H9 (cell line): ENCODE measurements around the gene ALOX15B. TPM values are rescaled to one million over a fixed set of nuclear protein-coding genes. Genes with fewer than 3 reads are reported as not detected.
"Not testable (repeated sequence)": the region's sequence is repeated elsewhere in the genome, so short reads cannot be mapped to it uniquely, and the experiment has no call there.

Source experiments
- DNase-seq: peaks from one replicate; pipeline ENCODE4 v3.0.0-alpha.2; 2017
- H2AFZ ChIP-seq: one replicate; pipeline ENCODE4 v1.6.1; 2013; ENCODE audit warnings: mild to moderate bottlenecking, low read length, control low read depth, moderate library complexity
- H2AK5ac ChIP-seq: 2 replicates; pipeline ENCODE4 v1.6.1; 2013; ENCODE audit warnings: low read length, control low read depth, mixed read lengths; ENCODE audit not compliant: insufficient read length
- H2BK120ac ChIP-seq: one replicate; pipeline ENCODE4 v1.6.1; 2013; ENCODE audit warnings: low read depth, mild to moderate bottlenecking, low read length, control low read depth, inconsistent platforms; ENCODE audit not compliant: poor library complexity, severe bottlenecking
- H2BK12ac ChIP-seq: 2 replicates; pipeline ENCODE4 v1.6.1; 2013; ENCODE audit warnings: low read length, control low read depth, mixed read lengths, low read depth; ENCODE audit not compliant: insufficient read length
- H2BK15ac ChIP-seq: 2 replicates; pipeline ENCODE4 v1.6.1; 2013; ENCODE audit warnings: low read depth, low read length, control low read depth
- H2BK20ac ChIP-seq: one replicate; pipeline ENCODE4 v1.6.1; 2013; ENCODE audit warnings: low read depth, mild to moderate bottlenecking, low read length, control low read depth, inconsistent platforms; ENCODE audit not compliant: poor library complexity, severe bottlenecking
- H2BK5ac ChIP-seq: 2 replicates; pipeline ENCODE4 v1.6.1; 2013; ENCODE audit warnings: low read length, control low read depth, mixed read lengths; ENCODE audit not compliant: insufficient read length
- H3K14ac ChIP-seq: 2 replicates; pipeline ENCODE4 v1.6.1; 2013; ENCODE audit warnings: low read length, control low read depth; ENCODE audit not compliant: insufficient read depth
- H3K18ac ChIP-seq: 2 replicates; pipeline ENCODE4 v1.6.1; 2013; ENCODE audit warnings: low read depth, mild to moderate bottlenecking, mixed read lengths, low read length, control low read depth; ENCODE audit not compliant: insufficient read length
- H3K23ac ChIP-seq: 2 replicates; pipeline ENCODE4 v1.6.1; 2013; ENCODE audit warnings: low read length, control low read depth, mixed read lengths, low read depth; ENCODE audit not compliant: insufficient read length
- H3K23me2 ChIP-seq: 2 replicates; pipeline ENCODE4 v1.6.1; 2013; ENCODE audit warnings: low read depth, mild to moderate bottlenecking, mixed read lengths, low read length, control low read depth; ENCODE audit not compliant: insufficient read length, poor library complexity, severe bottlenecking
- H3K27ac ChIP-seq: 2 replicates; pipeline ENCODE4 v1.5.1; 2013; ENCODE audit warnings: low read length, control low read depth, mixed read lengths, low read depth; ENCODE audit not compliant: insufficient read length
- H3K27me3 ChIP-seq: 2 replicates; pipeline ENCODE4 v1.6.1; 2013; ENCODE audit warnings: low read length, control low read depth, inconsistent platforms; ENCODE audit not compliant: insufficient read depth
- H3K4ac ChIP-seq: 2 replicates; pipeline ENCODE4 v1.6.1; 2013; ENCODE audit warnings: low read depth, mild to moderate bottlenecking, control low read depth, inconsistent platforms, low read length, moderate library complexity
- H3K4me1 ChIP-seq: 2 replicates; pipeline ENCODE4 v1.6.1; 2013; ENCODE audit warnings: low read length, control low read depth, inconsistent platforms; ENCODE audit not compliant: insufficient read depth
- H3K4me2 ChIP-seq: 2 replicates; pipeline ENCODE4 v1.6.1; 2013; ENCODE audit warnings: low read length, control low read depth, mixed read lengths; ENCODE audit not compliant: insufficient read length, insufficient read depth
- H3K56ac ChIP-seq: 2 replicates; pipeline ENCODE4 v1.6.1; 2013; ENCODE audit warnings: low read depth, mild to moderate bottlenecking, mixed read lengths, low read length, control low read depth; ENCODE audit not compliant: insufficient read length
- H3K79me1 ChIP-seq: 2 replicates; pipeline ENCODE4 v1.6.1; 2013; ENCODE audit warnings: low read depth, mild to moderate bottlenecking, moderate library complexity, low read length, control low read depth, inconsistent platforms; ENCODE audit not compliant: insufficient read depth, poor library complexity, severe bottlenecking
- H3K79me2 ChIP-seq: 2 replicates; pipeline ENCODE4 v1.6.1; 2013; ENCODE audit warnings: low read length, control low read depth, inconsistent platforms; ENCODE audit not compliant: insufficient read depth
- H3K9ac ChIP-seq: 2 replicates; pipeline ENCODE4 v1.6.1; 2013; ENCODE audit warnings: low read length, control low read depth, mixed read lengths; ENCODE audit not compliant: insufficient read length; ENCODE audit errors: extremely low read depth
- H3K9me3 ChIP-seq: one replicate; pipeline ENCODE4 v1.6.1; 2013; ENCODE audit warnings: low read depth, low read length, inconsistent platforms; ENCODE audit not compliant: control insufficient read depth
- H3T11ph ChIP-seq: one replicate; pipeline ENCODE4 v1.6.1; 2013; ENCODE audit warnings: mild to moderate bottlenecking, low read length, control low read depth, inconsistent platforms
- H4K20me1 ChIP-seq: one replicate; pipeline ENCODE4 v1.6.1; 2013; ENCODE audit not compliant: control insufficient read depth, insufficient read length, insufficient read depth
- H4K5ac ChIP-seq: 2 replicates; pipeline ENCODE4 v1.6.1; 2013; ENCODE audit warnings: low read depth, mild to moderate bottlenecking, mixed read lengths, low read length, control low read depth; ENCODE audit not compliant: insufficient read length
- H4K8ac ChIP-seq: replicated peaks from 2 replicates; pipeline ENCODE4 v1.6.1; 2013; ENCODE audit warnings: low read length, control low read depth, mixed read lengths, low read depth; ENCODE audit not compliant: insufficient read length
- H4K91ac ChIP-seq: 2 replicates; pipeline ENCODE4 v1.6.1; 2013; ENCODE audit warnings: low read depth, mild to moderate bottlenecking, moderate library complexity, mixed read lengths, low read length, control low read depth; ENCODE audit not compliant: insufficient read length
- H3K27ac Mint-ChIP-seq, 3 experiments: 2 replicates in 2 of 3; 3 replicates in 1 of 3; pipeline ENCODE4 v1.8.0; 2020 to 2021; ENCODE audit warnings: mixed read lengths in 3 of 3, mild to moderate bottlenecking in 1 of 3, moderate library complexity in 1 of 3
- H3K27me3 Mint-ChIP-seq: 2 replicates; pipeline ENCODE4 v1.8.0; 2021; ENCODE audit warnings: low read depth, mild to moderate bottlenecking, moderate library complexity, mixed read lengths
- H3K36me3 Mint-ChIP-seq, 3 experiments: 2 replicates in 2 of 3; 3 replicates in 1 of 3; pipeline ENCODE4 v1.8.0; 2020 to 2021; ENCODE audit warnings: low read depth in 3 of 3, mixed read lengths in 3 of 3; ENCODE audit not compliant: insufficient read depth in 1 of 3
- H3K4me1 Mint-ChIP-seq, 2 experiments: 2 replicates each; pipeline ENCODE4 v1.8.0; 2020; ENCODE audit warnings: mixed read lengths in 2 of 2
- H3K4me3 Mint-ChIP-seq, 2 experiments: 2 replicates in 1 of 2; 3 replicates in 1 of 2; pipeline ENCODE4 v1.8.0; 2020 to 2021; ENCODE audit warnings: mild to moderate bottlenecking in 2 of 2, mixed read lengths in 2 of 2, moderate library complexity in 1 of 2
- H3K9me3 Mint-ChIP-seq, 2 experiments: 2 replicates in 1 of 2; 3 replicates in 1 of 2; pipeline ENCODE4 v1.8.0; 2020; ENCODE audit warnings: mild to moderate bottlenecking in 2 of 2, mixed read lengths in 2 of 2, moderate library complexity in 1 of 2
- WGBS: extraction: QIAGEN DNeasy Blood & Tissue Kit; methylation state at CpG from one replicate; pipeline ENCODE4 v1.1.7; 2013; ENCODE audit warnings: missing lambda C conversion rate, low lambda C conversion rate, mixed read lengths; ENCODE audit not compliant: insufficient read length; ENCODE audit errors: extremely low coverage; 5-methylcytosine and 5-hydroxymethylcytosine counted together
- total RNA-seq: library from RNA; stranded (reverse); gene quantifications from 2 replicates; pipeline ENCODE4 v1.2.1, GENCODE V29; 2021
- TF ChIP-seq, protein P1 (sequence below): fragments of 200-600 bp; sonication (generic); conservative IDR thresholded peaks from 3 replicates; pipeline ENCODE4 v1.8.0; 2021; ENCODE audit warnings: antibody characterized with exemption, mild to moderate bottlenecking

Gene ALOX15B
- total RNA-seq, 1 experiment from 2014 or later = not detected

DNA sequence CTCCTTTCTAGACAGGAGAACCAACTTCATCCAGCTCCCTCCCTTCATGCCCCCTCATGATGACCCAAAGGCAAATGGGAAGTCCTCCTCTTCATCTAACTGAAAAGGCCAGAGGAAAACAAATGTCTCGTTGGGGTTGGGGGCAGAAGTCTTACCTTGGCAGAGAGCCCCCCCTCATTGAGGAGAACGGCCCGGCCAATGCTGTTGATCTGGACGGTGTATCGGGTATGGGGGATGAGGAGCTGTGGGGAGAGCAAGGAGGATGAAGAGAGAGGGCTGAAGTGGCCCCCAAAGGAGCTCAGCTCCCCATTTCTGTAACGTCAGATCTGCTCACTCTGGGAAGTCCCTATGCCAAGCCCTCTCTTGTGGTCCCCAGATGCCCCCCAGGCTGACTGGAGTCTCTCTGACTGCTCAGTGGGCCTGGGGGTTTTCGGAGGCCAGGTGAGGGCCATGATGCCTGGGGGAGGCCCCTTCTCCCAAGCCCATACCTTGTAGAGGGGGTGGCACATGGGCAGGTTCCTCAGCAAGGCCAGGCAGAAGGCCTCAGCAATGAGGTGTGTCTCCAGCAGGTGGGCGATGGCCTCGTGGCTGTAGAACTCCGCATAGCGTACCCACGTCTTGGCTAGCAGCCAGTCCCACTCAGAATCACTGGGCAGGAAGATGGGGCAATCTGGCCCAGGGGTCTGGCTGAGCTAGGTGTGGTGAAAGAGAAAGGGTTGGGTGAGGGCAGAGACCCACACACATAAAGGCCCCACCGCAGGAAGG, 37.8 kb downstream of the ALOX15B start:
- no peak overlapping the region for H2BK15ac ChIP-seq
- H4K91ac ChIP-seq = no peak overlapping the region
- no peak for DNase-seq
- H2BK120ac ChIP-seq = no peak overlapping the region
- H3K23ac ChIP-seq = no peak overlapping the region
- no peak overlapping the region for H4K8ac ChIP-seq
- TF ChIP-seq, protein P1, sequence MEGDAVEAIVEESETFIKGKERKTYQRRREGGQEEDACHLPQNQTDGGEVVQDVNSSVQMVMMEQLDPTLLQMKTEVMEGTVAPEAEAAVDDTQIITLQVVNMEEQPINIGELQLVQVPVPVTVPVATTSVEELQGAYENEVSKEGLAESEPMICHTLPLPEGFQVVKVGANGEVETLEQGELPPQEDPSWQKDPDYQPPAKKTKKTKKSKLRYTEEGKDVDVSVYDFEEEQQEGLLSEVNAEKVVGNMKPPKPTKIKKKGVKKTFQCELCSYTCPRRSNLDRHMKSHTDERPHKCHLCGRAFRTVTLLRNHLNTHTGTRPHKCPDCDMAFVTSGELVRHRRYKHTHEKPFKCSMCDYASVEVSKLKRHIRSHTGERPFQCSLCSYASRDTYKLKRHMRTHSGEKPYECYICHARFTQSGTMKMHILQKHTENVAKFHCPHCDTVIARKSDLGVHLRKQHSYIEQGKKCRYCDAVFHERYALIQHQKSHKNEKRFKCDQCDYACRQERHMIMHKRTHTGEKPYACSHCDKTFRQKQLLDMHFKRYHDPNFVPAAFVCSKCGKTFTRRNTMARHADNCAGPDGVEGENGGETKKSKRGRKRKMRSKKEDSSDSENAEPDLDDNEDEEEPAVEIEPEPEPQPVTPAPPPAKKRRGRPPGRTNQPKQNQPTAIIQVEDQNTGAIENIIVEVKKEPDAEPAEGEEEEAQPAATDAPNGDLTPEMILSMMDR = no peak
- H3T11ph ChIP-seq = no peak overlapping the region
- no peak overlapping the region for H3K18ac ChIP-seq
- peaks cover 27% of the 10 kb centered on the region for H3K23me2 ChIP-seq
- no peak overlapping the region for H2BK20ac ChIP-seq
- no peak overlapping the region for H3K27ac ChIP-seq
- H3K4me1 ChIP-seq = no peaks in the 10 kb centered on the region; the same call in 1 of the 2 replicates
- no peaks in the 10 kb centered on the region for H3K79me1 ChIP-seq
- H3K79me2 ChIP-seq = no peaks in the 10 kb centered on the region
- H3K4me2 ChIP-seq = no peak overlapping the region
- H3K9me3 ChIP-seq = no peaks in the 10 kb centered on the region
- no peak overlapping the region for H3K56ac ChIP-seq
- no peaks in the 10 kb centered on the region for H4K20me1 ChIP-seq
- Mint-ChIP-seq H3K9me3 (peaks cover 7 to 9% of the 10 kb centered on the region in 2 experiments; a peak in 4 of 5 replicates), H3K27me3 (peaks cover 90% of the 10 kb centered on the region), H3K4me1 (peaks cover 31 to 34% of the 10 kb centered on the region in 2 experiments), H3K4me3 (no peak overlapping the region), H3K27ac (no peak overlapping the region), H3K36me3 (peaks cover 0 to 8% (median 0%) of the 10 kb centered on the region in 3 experiments; a peak in 3 of 7 replicates)
- no peak overlapping the region for H4K5ac ChIP-seq
- H3K9ac ChIP-seq = no peak overlapping the region
- H2BK5ac ChIP-seq = no peak overlapping the region
- no peak overlapping the region for H3K4ac ChIP-seq
- no peak overlapping the region for H2BK12ac ChIP-seq
- H2AK5ac ChIP-seq = no peak overlapping the region
- WGBS = no CpG with 5 or more reads among the region's 13 CpGs
- H3K14ac ChIP-seq = no peak overlapping the region; the same call in 1 of the 2 replicates
- H3K27me3 ChIP-seq = peaks cover 37% of the 10 kb centered on the region
- H2AFZ ChIP-seq = no peak overlapping the region

DNA sequence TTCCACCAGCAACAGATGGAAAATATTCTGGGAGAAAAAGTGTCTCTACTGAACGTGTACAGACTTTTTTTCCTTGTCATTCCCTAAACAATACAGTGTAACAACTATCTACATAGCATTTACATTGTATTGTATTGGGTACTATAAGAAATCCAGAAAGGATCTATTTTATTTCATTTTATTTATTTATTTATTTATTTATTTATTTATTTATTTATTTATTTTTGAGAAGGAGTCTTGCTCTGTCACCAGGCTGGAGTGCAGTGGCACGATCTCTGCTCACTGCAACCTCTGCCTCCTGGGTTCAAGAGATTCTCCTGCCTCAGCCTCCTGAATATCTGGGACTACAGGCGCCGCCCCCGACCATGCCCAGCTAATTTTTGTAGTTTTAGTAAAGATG, 39.1 kb downstream of the ALOX15B start:
- not testable (repeated sequence) for H2BK20ac ChIP-seq

More for the DNA sequence above, 39.1 kb downstream of the ALOX15B start:
- not testable (repeated sequence) for H3K4me2 ChIP-seq, H3K4ac ChIP-seq, DNase-seq, H3K9me3 ChIP-seq, H4K91ac ChIP-seq, H3K14ac ChIP-seq, H3K9ac ChIP-seq, H2BK12ac ChIP-seq, H3K79me1 ChIP-seq, H2BK120ac ChIP-seq, H4K20me1 ChIP-seq, H3K56ac ChIP-seq, H3K4me3 Mint-ChIP-seq, H2AFZ ChIP-seq, H2BK5ac ChIP-seq, H3K4me1 ChIP-seq, H3K23ac ChIP-seq, H2BK15ac ChIP-seq, H4K8ac ChIP-seq, H3T11ph ChIP-seq, H3K27ac ChIP-seq, H3K9me3 Mint-ChIP-seq, H3K27ac Mint-ChIP-seq, H3K18ac ChIP-seq, H3K79me2 ChIP-seq, H4K5ac ChIP-seq, H2AK5ac ChIP-seq
- Histone ChIP-seq H3K27me3 (peaks cover 24% of the 10 kb centered on the region), H3K23me2 (peaks cover 20% of the 10 kb centered on the region)
- Mint-ChIP-seq H3K36me3 (peaks cover 0 to 10% (median 0%) of the 10 kb centered on the region in 3 experiments; a peak in 2 of 7 replicates), H3K4me1 (peaks cover 21 to 24% of the 10 kb centered on the region in 2 experiments), H3K27me3 (peaks cover 86% of the 10 kb centered on the region)
- no CpG with 5 or more reads among the region's 5 CpGs for WGBS
